ENCODE results near the gene GRIA4.

DNA sequence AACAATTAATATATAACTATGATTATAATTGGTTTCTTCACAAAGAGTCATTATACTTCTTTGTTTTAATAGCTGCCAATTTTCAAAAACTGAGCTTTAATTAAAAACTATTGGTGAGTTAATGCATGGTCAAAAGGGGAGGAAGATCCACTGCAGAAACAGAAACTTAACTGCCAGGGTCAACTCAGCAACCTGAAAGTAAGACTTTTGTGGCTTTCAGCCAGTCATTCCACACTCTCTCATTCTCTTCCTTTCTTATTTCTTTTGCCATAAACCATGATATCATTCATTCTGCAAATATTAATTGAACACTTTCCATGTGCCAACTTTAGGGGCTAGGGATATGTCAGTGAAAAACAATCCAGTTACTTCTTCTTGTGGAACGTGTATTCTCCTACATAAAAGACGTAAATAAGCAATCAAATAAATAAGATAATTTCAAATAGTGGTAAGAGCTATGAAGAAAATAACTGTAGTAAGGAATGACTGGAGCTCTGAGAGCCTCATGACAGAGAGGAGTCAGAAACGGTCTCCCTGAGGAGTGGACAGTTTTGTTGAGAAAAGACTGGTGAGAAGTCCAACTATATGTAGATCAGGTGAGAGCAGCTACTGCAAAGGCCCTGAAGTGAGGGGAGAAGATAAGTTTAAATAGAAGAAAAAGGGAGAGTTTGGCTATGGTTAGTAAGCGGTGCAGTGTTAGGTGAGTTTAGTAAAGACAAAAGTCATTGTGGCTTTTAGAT is 130.5 kb downstream of the GRIA4 start:
- TF ChIP-seq, protein P1, sequence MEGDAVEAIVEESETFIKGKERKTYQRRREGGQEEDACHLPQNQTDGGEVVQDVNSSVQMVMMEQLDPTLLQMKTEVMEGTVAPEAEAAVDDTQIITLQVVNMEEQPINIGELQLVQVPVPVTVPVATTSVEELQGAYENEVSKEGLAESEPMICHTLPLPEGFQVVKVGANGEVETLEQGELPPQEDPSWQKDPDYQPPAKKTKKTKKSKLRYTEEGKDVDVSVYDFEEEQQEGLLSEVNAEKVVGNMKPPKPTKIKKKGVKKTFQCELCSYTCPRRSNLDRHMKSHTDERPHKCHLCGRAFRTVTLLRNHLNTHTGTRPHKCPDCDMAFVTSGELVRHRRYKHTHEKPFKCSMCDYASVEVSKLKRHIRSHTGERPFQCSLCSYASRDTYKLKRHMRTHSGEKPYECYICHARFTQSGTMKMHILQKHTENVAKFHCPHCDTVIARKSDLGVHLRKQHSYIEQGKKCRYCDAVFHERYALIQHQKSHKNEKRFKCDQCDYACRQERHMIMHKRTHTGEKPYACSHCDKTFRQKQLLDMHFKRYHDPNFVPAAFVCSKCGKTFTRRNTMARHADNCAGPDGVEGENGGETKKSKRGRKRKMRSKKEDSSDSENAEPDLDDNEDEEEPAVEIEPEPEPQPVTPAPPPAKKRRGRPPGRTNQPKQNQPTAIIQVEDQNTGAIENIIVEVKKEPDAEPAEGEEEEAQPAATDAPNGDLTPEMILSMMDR (IDR thresholded peaks at IDR 0.05): no peak
- no peak for TF ChIP-seq EP300 (IDR thresholded peaks at IDR 0.05)
- TF ChIP-seq POLR2A (IDR thresholded peaks at IDR 0.05): no peak
- no peak for TF ChIP-seq POLR2AphosphoS5 (IDR thresholded peaks at IDR 0.05)

Data from upper lobe of left lung (tissue), 4 donors.